Left lung (tissue), 10 donors: ENCODE measurements around the gene GKAP1. TPM values are rescaled to one million over a fixed set of nuclear protein-coding genes. Genes with fewer than 3 reads are reported as not detected.

Experiments
- ATAC-seq: fragments of 200-7000 bp; cut with Tn5 transposase; one replicate; pipeline ENCODE4 v1.9.1; 2020; ENCODE audit warnings: moderate library complexity
- DNase-seq, 4 donors: peaks; one replicate each; pipeline ENCODE4 v3.0.0-alpha.2; 2013 to 2020
- H3K27ac ChIP-seq, 2 donors: fragments of 200-600 bp; sonication (generic) in 1 of 2; one replicate each; pipeline versions ENCODE4 v1.5.0 to v1.8.0; 2020 to 2021
- H3K27me3 ChIP-seq, 2 donors: fragments of 200-600 bp; sonication (generic) in 1 of 2; one replicate each; pipeline versions ENCODE4 v1.5.0 to v1.8.0; 2020 to 2021
- H3K36me3 ChIP-seq, 2 donors: fragments of 200-600 bp; sonication (generic) in 1 of 2; one replicate each; pipeline versions ENCODE4 v1.5.0 to v1.8.0; 2020 to 2021
- H3K4me1 ChIP-seq, 2 donors: fragments of 200-600 bp; one replicate each; pipeline ENCODE4 v1.8.0; 2021
- H3K4me3 ChIP-seq, 2 donors: fragments of 200-600 bp; sonication (generic) in 1 of 2; one replicate each; pipeline versions ENCODE4 v1.5.0 to v1.8.0; 2020 to 2021; ENCODE audit warnings: mild to moderate bottlenecking in 1 of 2
- H3K9me3 ChIP-seq, 2 donors: fragments of 200-600 bp; sonication (generic) in 1 of 2; one replicate each; pipeline versions ENCODE4 v1.5.0 to v1.8.0; 2020 to 2021
- CTCF ChIP-seq, 2 donors: fragments of 200-600 bp; sonication (generic) in 1 of 2; IDR thresholded peaks; one replicate each; pipeline versions ENCODE4 v1.5.0 to v1.8.0; 2021; ENCODE audit warnings: antibody characterized with exemption in 2 of 2
- intact Hi-C, 2 donors: fragments of 100-400 bp; cut with DNase I; formaldehyde crosslinking; loops; one replicate each; pipeline versions ENCODE4 v1.11.2 to v1.14.2; 2022
- polyA plus RNA-seq, 6 donors: library from polyadenylated mRNA; unstranded; fragments of 120-200 nt; gene quantifications; one replicate each; pipeline ENCODE4 v1.2.1, GENCODE V29; 2013; ENCODE audit not compliant: insufficient read length in 6 of 6
- total RNA-seq, 2 donors: library from RNA; stranded (reverse); fragmentation: NEBNext Ultra II Directional; extraction: Animal tissue kit (Norgen Biotek cat#: 25700); gene quantifications; one replicate each; pipeline ENCODE4 v1.2.1, GENCODE V29; 2021
- donor health status: DM: no; HTN: yes; CAD: no.
- donor health status: DM: no; HTN: no; CAD: no.

Gene GKAP1
- total and polyA plus RNA-seq, 8 donors: 4.4 to 17.8 (median 14.0) TPM

- no peak for ATAC-seq
- no peaks in the 10 kb centered on the region for H3K4me1 ChIP-seq
- TF ChIP-seq CTCF (IDR thresholded peaks at IDR 0.05): no peak
- H3K4me3 ChIP-seq: no peak overlapping the region
- intact Hi-C loops: no loop called here
- H3K27me3 ChIP-seq: no peaks in the 10 kb centered on the region
- no peak for DNase-seq
- H3K27ac ChIP-seq: no peak overlapping the region
- H3K36me3 ChIP-seq: no peaks in the 10 kb centered on the region
- H3K9me3 ChIP-seq: no peaks in the 10 kb centered on the region
Observed at GRCh38 chr9:83715794-83716193, 101.8 kb downstream of the GKAP1 start.

GRCh38 chr9:83715221-83715620, 102.3 kb downstream of the GKAP1 start:
- Histone ChIP-seq H3K4me1 (no peaks in the 10 kb centered on the region), H3K27me3 (no peaks in the 10 kb centered on the region), H3K27ac (no peak overlapping the region), H3K36me3 (no peaks in the 10 kb centered on the region), H3K9me3 (no peaks in the 10 kb centered on the region), H3K4me3 (no peak overlapping the region)
- no peak for ATAC-seq
- intact Hi-C loops: no loop called here
- no peak for TF ChIP-seq CTCF (IDR thresholded peaks at IDR 0.05)
- DNase-seq: no peak

GRCh38 chr9:83714329-83714728, 103.2 kb downstream of the GKAP1 start:
- no peak overlapping the region for H3K4me3 ChIP-seq
- no peaks in the 10 kb centered on the region for H3K36me3 ChIP-seq
- H3K4me1 ChIP-seq: no peaks in the 10 kb centered on the region
- H3K27ac ChIP-seq: no peak overlapping the region
- H3K9me3 ChIP-seq: no peaks in the 10 kb centered on the region
- TF ChIP-seq CTCF (IDR thresholded peaks at IDR 0.05): peak in 1 of 2 donors; percentile 16
- intact Hi-C loops: no loop called here
- H3K27me3 ChIP-seq: no peaks in the 10 kb centered on the region
- ATAC-seq (no peak), DNase-seq (no peak)

GRCh38 chr9:83708515-83709158, 108.9 kb downstream of the GKAP1 start:
- peak in 3 of 4 donors; percentile 73 to 84 (median 82) for DNase-seq
- H3K9me3 ChIP-seq: no peaks in the 10 kb centered on the region
- no peak for TF ChIP-seq CTCF (IDR thresholded peaks at IDR 0.05)
- intact Hi-C loops: no loop called here
- H3K4me3 ChIP-seq: peak overlapping the region; percentile 77 to 91
- H3K36me3 ChIP-seq: no peaks in the 10 kb centered on the region
- H3K4me1 ChIP-seq: peaks cover 11 to 41% of the 10 kb centered on the region in 2 donors
- H3K27ac ChIP-seq: peak overlapping the region; percentile 98 to 99
- peak; percentile 72 for ATAC-seq
- H3K27me3 ChIP-seq: no peaks in the 10 kb centered on the region

- DNase-seq: peak; percentile 95 to 98 (median 96)
- intact Hi-C loops: no loop called here
- Histone ChIP-seq H3K27me3 (no peaks in the 10 kb centered on the region), H3K36me3 (no peaks in the 10 kb centered on the region), H3K9me3 (no peaks in the 10 kb centered on the region), H3K27ac (peak within 1 kb of the TSS; percentile 98 to 99), H3K4me3 (peak within 1 kb of the TSS; percentile 77 to 91), H3K4me1 (peaks cover 11 to 48% of the 10 kb centered on the region in 2 donors)
- ATAC-seq: peak; percentile 96
- peak in 1 of 2 donors; percentile 24 for TF ChIP-seq CTCF (IDR thresholded peaks at IDR 0.05)
Observed at GRCh38 chr9:83707768-83708514, 109.6 kb downstream of the GKAP1 start, which contains the start of gene UBQLN1. Gene UBQLN1, minus strand, starts transcription at chr9:83707958. Its CDS starts 279 bp downstream, at chr9:83707679.
